ENCODE data around the gene FAM9C. TPM values are rescaled to one million over a fixed set of nuclear protein-coding genes. Genes with fewer than 3 reads are reported as not detected.

Gene FAM9C
- total RNA-seq, 2 experiments from 2014 or later, result not detected

DNA sequence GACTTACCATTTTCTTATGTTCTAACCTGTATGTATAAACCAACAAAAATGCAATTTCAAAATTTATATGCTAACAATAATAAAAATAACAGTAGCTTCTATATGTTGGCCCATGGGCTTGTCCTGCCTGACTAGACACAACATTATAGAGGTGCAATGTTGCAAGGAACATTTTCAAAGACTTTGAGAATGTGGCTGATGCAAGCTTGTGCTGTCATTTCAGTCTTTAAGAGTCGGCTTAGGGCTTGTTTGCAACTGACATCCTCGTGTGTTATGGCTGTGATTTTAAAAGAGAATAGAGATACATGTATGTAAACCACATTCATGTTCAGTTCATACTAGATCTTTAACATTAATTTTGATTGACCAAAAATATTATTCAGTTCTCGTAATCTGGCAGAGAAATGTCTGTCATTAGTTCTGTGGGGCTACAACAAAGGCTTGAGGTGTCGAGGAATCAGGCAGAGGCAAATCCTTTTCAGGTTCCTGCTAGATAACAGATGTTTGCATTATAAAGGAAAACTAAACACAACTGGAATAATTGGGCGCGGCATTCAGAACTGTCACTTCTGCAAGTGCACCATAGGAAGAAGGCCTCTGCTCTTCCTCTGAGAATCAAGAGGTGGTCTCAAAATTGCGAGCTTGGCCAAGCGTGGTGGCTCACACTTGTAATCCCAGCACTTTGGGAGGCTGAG is 56.4 kb downstream of the FAM9C start:
- intact Hi-C loops (cut with DNase I, micrococcal nuclease), result no loop called here

DNA sequence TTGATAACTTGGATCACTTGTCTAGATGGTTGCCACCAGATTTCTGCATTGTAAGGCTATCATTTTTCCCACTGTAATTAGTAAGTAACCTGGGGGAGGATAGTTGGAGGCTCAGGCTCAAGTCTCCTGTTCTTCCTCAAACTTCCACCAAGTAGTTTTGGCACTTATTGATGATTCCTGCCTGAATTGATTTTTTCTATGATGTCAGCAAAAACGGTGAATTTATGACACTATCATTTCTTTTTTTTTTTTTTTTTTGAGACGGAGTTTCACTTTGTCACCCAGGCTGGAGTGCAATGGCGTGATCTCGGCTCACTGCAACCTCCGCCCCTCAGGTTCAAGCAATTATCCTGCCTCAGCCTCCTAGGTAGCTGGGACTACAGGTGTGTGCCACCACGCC is 57.1 kb downstream of the FAM9C start:
- Mint-ChIP-seq H3K4me1 (ENCODE audit: low read depth) (peaks cover 68% of the 10 kb centered on the region), H3K27me3 (no peaks in the 10 kb centered on the region), H3K36me3 (ENCODE audit: low read depth) (peaks cover 11% of the 10 kb centered on the region), H3K9me3 (peaks cover 6% of the 10 kb centered on the region), H3K4me3 (no peak overlapping the region), H3K27ac (peak overlapping the region; percentile 95)
- TF ChIP-seq, protein P1, sequence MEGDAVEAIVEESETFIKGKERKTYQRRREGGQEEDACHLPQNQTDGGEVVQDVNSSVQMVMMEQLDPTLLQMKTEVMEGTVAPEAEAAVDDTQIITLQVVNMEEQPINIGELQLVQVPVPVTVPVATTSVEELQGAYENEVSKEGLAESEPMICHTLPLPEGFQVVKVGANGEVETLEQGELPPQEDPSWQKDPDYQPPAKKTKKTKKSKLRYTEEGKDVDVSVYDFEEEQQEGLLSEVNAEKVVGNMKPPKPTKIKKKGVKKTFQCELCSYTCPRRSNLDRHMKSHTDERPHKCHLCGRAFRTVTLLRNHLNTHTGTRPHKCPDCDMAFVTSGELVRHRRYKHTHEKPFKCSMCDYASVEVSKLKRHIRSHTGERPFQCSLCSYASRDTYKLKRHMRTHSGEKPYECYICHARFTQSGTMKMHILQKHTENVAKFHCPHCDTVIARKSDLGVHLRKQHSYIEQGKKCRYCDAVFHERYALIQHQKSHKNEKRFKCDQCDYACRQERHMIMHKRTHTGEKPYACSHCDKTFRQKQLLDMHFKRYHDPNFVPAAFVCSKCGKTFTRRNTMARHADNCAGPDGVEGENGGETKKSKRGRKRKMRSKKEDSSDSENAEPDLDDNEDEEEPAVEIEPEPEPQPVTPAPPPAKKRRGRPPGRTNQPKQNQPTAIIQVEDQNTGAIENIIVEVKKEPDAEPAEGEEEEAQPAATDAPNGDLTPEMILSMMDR (IDR thresholded peaks at IDR 0.05), result no peak
- peaks cover 59% of the 10 kb centered on the region for H3K4me1 ChIP-seq (ENCODE audit: insufficient read depth, low read length)
- H3K4me3 ChIP-seq (ENCODE audit: low read length), result no peak overlapping the region
- no peaks in the 10 kb centered on the region for H3K27me3 ChIP-seq (ENCODE audit: control insufficient read depth in 1 of 2, insufficient read depth in 2 of 2, low read length in 2 of 2)
- H3K9me3 ChIP-seq (ENCODE audit: control insufficient read depth in 1 of 2, insufficient read depth in 1 of 2, low read length in 2 of 2), result no peaks in the 10 kb centered on the region
- ChIA-PET CTCF (no interaction called here), POLR2A (interaction anchor here (0.9 to 20.8 kb wide), 5 partner anchors 9 to 100 kb away, joined by 3 to 1205 read pairs (median 31); partner anchors contain the start of gene TMSB4X)
- H3K36me3 ChIP-seq (ENCODE audit: insufficient read depth, low read length), result no peaks in the 10 kb centered on the region
- ATAC-seq (ENCODE audit: poor library complexity), result no peak
- intact Hi-C loops (cut with DNase I, micrococcal nuclease), result no loop called here
- no peak overlapping the region for H3K27ac ChIP-seq (ENCODE audit: low read depth in 1 of 2, low read length in 2 of 2)
- no peak for DNase-seq

More for the DNA sequence above, 56.4 kb downstream of the FAM9C start:
- no peak overlapping the region for H3K4me3 ChIP-seq (ENCODE audit: low read length)
- ATAC-seq (ENCODE audit: poor library complexity), result no peak
- H3K27me3 ChIP-seq (ENCODE audit: control insufficient read depth in 1 of 2, insufficient read depth in 2 of 2, low read length in 2 of 2), result no peaks in the 10 kb centered on the region
- Mint-ChIP-seq H3K27me3 (no peaks in the 10 kb centered on the region), H3K4me3 (no peak overlapping the region), H3K4me1 (ENCODE audit: low read depth) (peaks cover 68% of the 10 kb centered on the region), H3K9me3 (peaks cover 6% of the 10 kb centered on the region), H3K36me3 (ENCODE audit: low read depth) (peaks cover 11% of the 10 kb centered on the region), H3K27ac (peak overlapping the region; percentile 95)
- ChIA-PET CTCF (no interaction called here), POLR2A (interaction anchor here (1.1 to 19.1 kb wide), 2 partner anchors 10 to 14 kb away, joined by 3 to 502 read pairs; no protein-coding TSS in a partner anchor)
- H3K36me3 ChIP-seq (ENCODE audit: insufficient read depth, low read length), result no peaks in the 10 kb centered on the region
- no peak for DNase-seq
- no peaks in the 10 kb centered on the region for H3K9me3 ChIP-seq (ENCODE audit: control insufficient read depth in 1 of 2, insufficient read depth in 1 of 2, low read length in 2 of 2)
- peaks cover 52% of the 10 kb centered on the region for H3K4me1 ChIP-seq (ENCODE audit: insufficient read depth, low read length)
- no peak overlapping the region for H3K27ac ChIP-seq (ENCODE audit: low read depth in 1 of 2, low read length in 2 of 2)
- TF ChIP-seq, protein P1 (IDR thresholded peaks at IDR 0.05), result no peak

DNA sequence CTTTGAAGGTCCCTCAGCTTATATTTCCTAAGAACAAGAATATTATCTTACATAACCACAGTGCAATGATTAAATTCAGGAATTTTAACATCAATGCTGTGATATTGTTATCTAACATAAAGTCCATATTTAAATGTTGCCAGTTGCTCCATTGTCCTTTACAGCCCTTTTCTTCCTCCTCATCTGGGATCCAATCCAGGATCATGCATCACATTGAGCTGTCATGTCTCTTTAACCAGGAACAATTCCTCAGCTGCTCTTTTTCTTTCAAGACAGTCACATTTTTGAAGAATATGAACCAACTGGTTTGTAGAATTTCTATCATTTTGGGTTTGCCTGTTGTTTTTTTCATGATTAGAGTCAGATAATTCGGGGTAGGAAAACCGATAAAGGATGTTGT is 57.5 kb downstream of the FAM9C start:
- peak overlapping the region in 1 of 2 donors; percentile 31 for H3K27ac ChIP-seq (ENCODE audit: low read depth in 1 of 2, low read length in 2 of 2)
- H3K4me3 Mint-ChIP-seq, result peak overlapping the region; percentile 52

More for the DNA sequence above, 57.5 kb downstream of the FAM9C start:
- Mint-ChIP-seq H3K4me1 (ENCODE audit: low read depth) (peaks cover 71% of the 10 kb centered on the region), H3K9me3 (peaks cover 6% of the 10 kb centered on the region), H3K27ac (peak overlapping the region; percentile 95), H3K36me3 (ENCODE audit: low read depth) (peaks cover 11% of the 10 kb centered on the region), H3K27me3 (no peaks in the 10 kb centered on the region)
- Histone ChIP-seq H3K27me3 (ENCODE audit: control insufficient read depth in 1 of 2, insufficient read depth in 2 of 2, low read length in 2 of 2) (no peaks in the 10 kb centered on the region), H3K9me3 (ENCODE audit: control insufficient read depth in 1 of 2, insufficient read depth in 1 of 2, low read length in 2 of 2) (no peaks in the 10 kb centered on the region), H3K36me3 (ENCODE audit: insufficient read depth, low read length) (no peaks in the 10 kb centered on the region), H3K4me1 (ENCODE audit: insufficient read depth, low read length) (peaks cover 63% of the 10 kb centered on the region), H3K4me3 (ENCODE audit: low read length) (no peak overlapping the region)
- intact Hi-C loops (cut with DNase I, micrococcal nuclease), result loop anchor here in 1 of 2 experiments (1.0 kb wide), 1 partner anchor 10 kb away; no protein-coding TSS in a partner anchor
- POLR2A ChIA-PET, result interaction anchor here (0.6 to 20.8 kb wide), 7 partner anchors 9 to 183 kb away, joined by 3 to 1205 read pairs (median 29); partner anchors contain the start of gene TMSB4X
- DNase-seq (no peak), ATAC-seq (ENCODE audit: poor library complexity) (no peak)
- TF ChIP-seq, protein P1 (IDR thresholded peaks at IDR 0.05), result no peak
- CTCF ChIA-PET, result interaction anchor here (1.0 to 3.1 kb wide), 2 partner anchors 40 to 105 kb away, joined by 5 to 19 read pairs; no protein-coding TSS in a partner anchor
